Skeletal muscle satellite cell (primary cell): Measurements from ENCODE around the gene FAM118A.
"Not testable (repeated sequence)": the region's sequence is repeated elsewhere in the genome, so short reads cannot be mapped to it uniquely, and the experiment has no call there.

Experiments used
- H3K27me3 ChIP-seq: 2 replicates; pipeline ENCODE4 v1.7.0; 2013; ENCODE audit warnings: low read length; ENCODE audit not compliant: control insufficient read depth, insufficient read depth
- H3K36me3 ChIP-seq: 2 replicates; pipeline ENCODE4 v1.7.0; 2013; ENCODE audit warnings: mild to moderate bottlenecking, control low read depth, low read length; ENCODE audit not compliant: insufficient read depth
- H3K4me1 ChIP-seq: 2 replicates; pipeline ENCODE4 v1.7.0; 2013; ENCODE audit warnings: low read length; ENCODE audit not compliant: control insufficient read depth, insufficient read depth
- H3K4me2 ChIP-seq: 2 replicates; pipeline ENCODE4 v1.7.0; 2013; ENCODE audit warnings: mild to moderate bottlenecking, low read length
- H3K4me3 ChIP-seq: 2 replicates; pipeline ENCODE4 v1.7.0; 2013; ENCODE audit warnings: low read length
- H3K9ac ChIP-seq: 2 replicates; pipeline ENCODE4 v1.7.0; 2013; ENCODE audit warnings: mild to moderate bottlenecking, low read depth, low read length, moderate library complexity
- H3K9me3 ChIP-seq: replicated peaks from 2 replicates; pipeline ENCODE4 v1.7.0; 2013; ENCODE audit warnings: mild to moderate bottlenecking, control low read depth, low read length

The FAM118A gene

DNA sequence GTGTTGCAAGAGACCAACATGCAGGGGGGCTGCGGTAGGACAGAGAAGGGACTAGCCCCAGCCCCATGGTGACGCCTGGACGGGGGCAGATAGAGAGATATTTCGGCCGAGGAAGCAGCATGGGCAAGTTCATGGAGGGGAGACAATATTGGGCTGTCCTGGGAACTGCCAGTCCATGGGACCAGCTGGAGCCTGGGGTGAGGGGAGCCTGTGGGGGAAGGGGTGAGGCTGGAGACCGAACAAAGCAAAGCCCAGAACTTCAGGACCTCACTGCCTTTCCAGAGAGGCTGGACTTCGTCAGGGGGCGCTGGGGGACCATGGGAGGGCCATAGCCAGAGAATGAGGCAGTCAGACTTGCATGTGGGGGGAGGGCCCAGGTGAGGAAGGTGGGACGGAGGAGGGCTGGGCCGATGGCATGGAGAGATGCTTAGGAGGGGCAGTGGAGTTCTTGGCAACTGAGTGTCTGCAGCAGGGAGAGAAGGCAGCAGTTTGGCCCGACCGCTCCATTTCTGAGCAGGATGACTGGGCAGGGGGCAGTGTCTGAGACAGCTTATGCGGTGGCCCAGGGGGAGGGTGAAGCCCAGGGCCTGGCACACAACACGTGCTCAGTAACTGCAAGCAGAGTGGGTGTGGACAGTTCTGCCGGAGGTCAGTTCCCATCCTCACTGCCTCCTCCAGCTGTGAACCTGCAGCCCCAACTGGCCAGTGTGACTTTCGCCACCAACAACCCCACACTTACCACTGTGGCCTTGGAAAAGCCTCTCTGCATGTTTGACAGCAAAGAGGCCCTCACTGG is 24.3 kb upstream of the FAM118A start:
- Histone ChIP-seq H3K4me3 (no peak overlapping the region), H3K27me3 (peaks cover 56% of the 10 kb centered on the region), H3K36me3 (no peaks in the 10 kb centered on the region), H3K9me3 (no peaks in the 10 kb centered on the region), H3K4me1 (peaks cover 4% of the 10 kb centered on the region), H3K4me2 (peak overlapping the region; percentile 61), H3K9ac (no peak overlapping the region)

DNA sequence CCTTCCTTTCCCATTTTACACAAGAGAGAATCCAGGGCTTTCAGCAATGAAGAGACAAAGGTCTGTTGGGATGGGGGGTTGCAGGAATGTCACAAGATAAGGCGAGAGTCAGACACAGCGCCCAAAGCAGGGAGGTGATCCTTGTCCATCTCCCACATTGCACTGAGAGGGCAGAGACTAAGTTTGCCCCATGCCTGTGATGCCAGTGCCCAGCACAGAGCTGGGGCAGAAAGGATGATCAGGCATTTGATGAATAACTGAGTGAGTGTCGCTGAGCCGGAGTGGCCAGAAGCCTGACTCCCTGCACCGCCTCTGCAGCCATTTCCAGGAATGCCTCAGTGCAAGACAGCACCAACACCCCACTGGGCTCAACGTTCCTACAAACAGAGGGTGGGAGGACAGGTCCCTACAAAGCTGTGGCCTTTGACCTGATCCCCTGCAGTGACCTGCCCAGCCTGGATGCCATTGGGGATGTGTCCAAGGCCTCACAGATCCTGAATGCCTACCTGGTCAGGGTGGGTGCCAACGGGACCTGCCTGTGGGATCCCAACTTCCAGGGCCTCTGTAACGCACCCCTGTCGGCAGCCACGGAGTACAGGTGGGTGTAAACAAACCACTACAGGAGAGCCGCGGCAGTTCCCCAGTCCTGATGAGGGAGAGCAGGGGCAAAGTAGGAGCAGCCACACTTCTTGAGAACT is 22.7 kb upstream of the FAM118A start:
- Histone ChIP-seq H3K9ac (no peak overlapping the region), H3K27me3 (peaks cover 56% of the 10 kb centered on the region), H3K36me3 (no peaks in the 10 kb centered on the region), H3K4me1 (peaks cover 8% of the 10 kb centered on the region), H3K9me3 (no peaks in the 10 kb centered on the region), H3K4me2 (no peak overlapping the region), H3K4me3 (no peak overlapping the region)

GRCh38 chr22:45290410-45290936 is 19.3 kb upstream of the FAM118A start:
- Histone ChIP-seq H3K4me1 (peaks cover 8% of the 10 kb centered on the region), H3K9ac (no peak overlapping the region), H3K36me3 (no peaks in the 10 kb centered on the region), H3K9me3 (no peaks in the 10 kb centered on the region), H3K4me2 (peak overlapping the region; percentile 63), H3K4me3 (peak overlapping the region; percentile 51), H3K27me3 (peaks cover 52% of the 10 kb centered on the region)

- Histone ChIP-seq H3K9ac (no peak overlapping the region), H3K4me1 (peaks cover 8% of the 10 kb centered on the region), H3K4me2 (peak overlapping the region; percentile 63), H3K4me3 (no peak overlapping the region), H3K9me3 (no peaks in the 10 kb centered on the region), H3K36me3 (no peaks in the 10 kb centered on the region), H3K27me3 (peaks cover 48% of the 10 kb centered on the region)
Measured at GRCh38 chr22:45291061-45291930, 18.4 kb upstream of the FAM118A start.

DNA sequence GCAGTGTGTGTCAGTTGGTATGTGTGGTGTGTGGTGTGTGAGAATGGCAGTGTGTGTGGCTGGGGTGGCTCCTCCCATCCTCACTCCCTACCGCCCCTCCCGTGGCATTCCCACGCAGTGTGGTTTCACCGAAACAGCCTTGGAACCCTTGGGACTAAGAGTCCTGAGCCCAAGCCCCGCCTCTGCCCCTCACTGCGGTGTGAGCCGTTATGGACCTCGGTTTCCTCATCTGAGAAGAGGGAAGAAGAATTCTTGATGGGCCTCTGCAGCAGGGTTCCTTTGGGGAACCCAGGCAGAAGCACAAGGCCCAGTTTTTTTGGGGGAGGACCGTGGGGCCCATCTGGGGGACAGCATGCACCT is 17.8 kb upstream of the FAM118A start:
- peaks cover 48% of the 10 kb centered on the region for H3K27me3 ChIP-seq

DNA sequence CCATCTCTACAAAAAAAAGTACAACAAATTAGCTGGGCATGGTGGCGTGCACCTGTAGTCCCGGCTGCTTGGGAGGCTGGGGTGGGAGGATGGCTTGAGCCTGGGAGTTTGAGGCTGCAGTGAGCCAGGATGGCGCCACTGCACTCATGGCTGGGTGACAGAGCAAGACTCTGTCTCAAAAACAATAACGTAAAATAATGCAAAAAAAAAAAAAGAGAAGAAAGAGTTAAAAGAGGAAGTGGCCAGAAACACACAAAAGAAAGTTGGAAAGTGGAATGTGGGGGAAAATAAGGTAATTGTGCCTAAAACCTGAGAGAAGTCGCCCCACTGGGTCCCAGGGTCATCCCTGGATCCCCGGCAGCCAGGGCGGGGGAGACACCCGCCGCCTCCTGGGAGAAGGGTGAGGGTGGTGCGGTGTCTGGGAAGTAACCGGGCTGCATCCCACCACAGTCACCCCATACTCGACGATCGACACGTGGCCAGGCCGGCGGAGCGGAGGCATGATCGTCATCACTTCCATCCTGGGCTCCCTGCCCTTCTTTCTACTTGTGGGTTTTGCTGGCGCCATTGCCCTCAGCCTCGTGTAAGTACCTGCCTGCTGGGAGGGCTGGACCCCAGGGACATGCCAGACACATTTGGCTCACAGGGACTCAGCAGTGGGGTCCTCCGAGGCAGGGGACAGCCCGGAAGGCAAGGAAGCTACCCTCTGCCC is 16.8 kb upstream of the FAM118A start:
- Histone ChIP-seq H3K4me2 (no peak overlapping the region), H3K36me3 (no peaks in the 10 kb centered on the region), H3K9me3 (no peaks in the 10 kb centered on the region), H3K4me3 (no peak overlapping the region), H3K27me3 (peaks cover 44% of the 10 kb centered on the region), H3K9ac (no peak overlapping the region), H3K4me1 (peaks cover 8% of the 10 kb centered on the region)

More for the DNA sequence above, 17.8 kb upstream of the FAM118A start:
- H3K4me2 ChIP-seq, result no peak overlapping the region
- H3K4me3 ChIP-seq, result no peak overlapping the region
- no peaks in the 10 kb centered on the region for H3K9me3 ChIP-seq
- H3K36me3 ChIP-seq, result no peaks in the 10 kb centered on the region
- peaks cover 8% of the 10 kb centered on the region for H3K4me1 ChIP-seq
- no peak overlapping the region for H3K9ac ChIP-seq

- no peaks in the 10 kb centered on the region for H3K9me3 ChIP-seq
- H3K27me3 ChIP-seq, result peaks cover 47% of the 10 kb centered on the region
- no peaks in the 10 kb centered on the region for H3K36me3 ChIP-seq
- H3K4me3 ChIP-seq, result no peak overlapping the region
- no peak overlapping the region for H3K9ac ChIP-seq
- no peak overlapping the region for H3K4me2 ChIP-seq
- H3K4me1 ChIP-seq, result peaks cover 8% of the 10 kb centered on the region
Measured at GRCh38 chr22:45294030-45294429, 15.7 kb upstream of the FAM118A start.

DNA sequence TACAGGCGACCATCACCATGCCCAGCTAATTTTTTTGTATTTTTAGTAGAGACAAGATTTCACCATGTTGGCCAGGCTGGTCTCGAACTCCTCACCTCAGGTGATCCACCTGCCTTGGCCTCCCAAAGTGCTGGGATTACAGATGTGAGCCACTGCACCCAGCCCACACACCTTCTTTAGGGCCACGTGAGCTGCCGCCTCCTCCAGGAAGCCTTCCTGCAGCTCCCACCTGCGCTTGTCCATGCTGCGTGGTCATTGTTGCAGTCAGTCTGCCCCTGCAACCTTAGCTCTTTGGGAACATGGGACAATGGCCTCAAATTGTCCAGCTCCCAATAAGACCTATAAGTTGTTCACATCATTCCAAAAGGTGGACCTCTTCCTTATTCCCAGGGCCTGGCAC is 14.7 kb upstream of the FAM118A start:
- not testable (repeated sequence) for H3K4me2 ChIP-seq, H3K9ac ChIP-seq, H3K9me3 ChIP-seq, H3K4me1 ChIP-seq, H3K36me3 ChIP-seq, H3K4me3 ChIP-seq
- peaks cover 45% of the 10 kb centered on the region for H3K27me3 ChIP-seq

DNA sequence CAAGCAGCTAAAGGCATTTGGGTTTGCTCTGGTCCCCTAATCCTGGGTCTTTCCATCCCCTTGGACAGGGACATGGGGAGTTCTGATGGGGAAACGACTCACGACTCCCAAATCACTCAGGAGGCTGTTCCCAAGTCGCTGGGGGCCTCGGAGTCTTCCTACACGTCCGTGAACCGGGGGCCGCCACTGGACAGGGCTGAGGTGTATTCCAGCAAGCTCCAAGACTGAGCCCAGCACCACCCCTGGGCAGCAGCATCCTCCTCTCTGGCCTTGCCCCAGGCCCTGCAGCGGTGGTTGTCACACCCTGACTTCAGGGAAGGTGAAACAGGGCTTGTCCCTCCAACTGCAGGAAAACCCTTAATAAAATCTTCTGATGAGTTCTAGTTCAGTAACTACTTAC is 14.2 kb upstream of the FAM118A start:
- Histone ChIP-seq H3K4me2 (no peak overlapping the region), H3K9me3 (no peaks in the 10 kb centered on the region), H3K4me3 (no peak overlapping the region), H3K36me3 (no peaks in the 10 kb centered on the region), H3K4me1 (peaks cover 4% of the 10 kb centered on the region), H3K27me3 (peaks cover 42% of the 10 kb centered on the region), H3K9ac (no peak overlapping the region)

DNA sequence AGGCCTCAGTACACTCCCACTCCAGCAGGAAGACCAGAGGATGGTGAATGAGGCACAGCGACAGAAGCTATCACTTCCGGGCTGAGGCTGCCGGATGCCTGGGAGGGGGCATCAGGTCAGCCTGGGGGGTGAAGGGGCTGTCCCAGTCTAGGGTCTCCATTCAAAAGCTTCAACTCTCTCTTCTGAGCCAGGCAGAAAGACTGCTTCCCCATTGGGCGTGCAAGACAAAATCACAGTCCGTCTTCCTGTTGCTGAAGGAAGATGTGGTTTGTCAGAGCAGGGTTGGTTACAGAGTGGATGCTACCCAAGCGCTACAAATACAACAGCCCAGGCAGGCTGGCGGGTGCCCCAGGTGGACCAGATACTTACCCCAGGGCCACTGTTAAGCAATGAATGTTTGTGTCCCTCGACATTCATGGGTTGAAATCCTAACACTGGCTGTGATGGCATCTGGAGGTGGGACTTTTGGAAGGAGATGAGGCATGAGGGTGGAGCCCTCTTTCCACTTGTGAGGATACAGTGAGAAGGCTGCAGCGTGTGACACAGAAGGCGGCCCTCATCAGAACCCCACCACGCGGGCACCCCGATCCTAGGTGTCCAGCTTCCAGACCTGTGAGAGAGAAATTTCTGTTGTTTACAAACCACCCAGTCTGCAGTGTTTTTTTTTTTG is 13.0 kb upstream of the FAM118A start:
- Histone ChIP-seq H3K9ac (no peak overlapping the region), H3K36me3 (no peaks in the 10 kb centered on the region), H3K4me1 (no peaks in the 10 kb centered on the region), H3K4me3 (no peak overlapping the region), H3K9me3 (no peaks in the 10 kb centered on the region), H3K27me3 (peaks cover 42% of the 10 kb centered on the region), H3K4me2 (no peak overlapping the region)
